ENCODE data around the gene DEPDC7. TPM values are rescaled to one million over a fixed set of nuclear protein-coding genes. Genes with fewer than 3 reads are reported as not detected.
"Not testable (repeated sequence)": the region's sequence is repeated elsewhere in the genome, so short reads cannot be mapped to it uniquely, and the experiment has no call there.

The DEPDC7 gene
- total RNA-seq (1 to 10 TPM in 3 of 9 donors, under 1 TPM in 5, not detected in 1; 0.32 to 3.6 (median 0.75) TPM), polyA plus RNA-seq (1 to 10 TPM in 1 of 3 donors, under 1 TPM in 2; 0.38 to 1.1 (median 0.67) TPM)
- long read RNA-seq, donor 1 = 0 reads
- long read RNA-seq, donor 2 = 0 reads
- long read RNA-seq, donor 3 = 0 reads
- long read RNA-seq, donor 4 = 0 reads
- long read RNA-seq, donor 5, partial matches to known transcripts = 0 of 1 reads
- long read RNA-seq, donor 5, other reads (novel, unspliced or antisense) = 0 of 1 reads
- long read RNA-seq, donor 6 = 0 reads
- long read RNA-seq, donor 7, partial matches to known transcripts = 0 of 1 reads
- long read RNA-seq, donor 7, other reads (novel, unspliced or antisense) = 0 of 1 reads
- long read RNA-seq, donor 8 = 0 reads
- long read RNA-seq, donor 9 = 0 reads
- long read RNA-seq, donor 10 = 0 reads

- no peaks in the 10 kb centered on the region for H3K9me3 ChIP-seq (replicated peaks in 1 of 3)
- peak; percentile 73 to 85 (median 78) for DNase-seq
- WGBS, 4 donors = 3 to 5% (median 4%) methylated on average over 6 to 89 of the region's 89 CpGs
- H3K4me3 ChIP-seq = peak within 1 kb of the TSS in 2 of 4 donors; percentile 30 to 76
- H3K4me1 ChIP-seq (replicated peaks in 1 of 2) = peaks cover 3 to 15% of the 10 kb centered on the region in 2 donors
- TF ChIP-seq POLR2A (IDR thresholded peaks at IDR 0.05) (no peak), CTCF (IDR thresholded peaks at IDR 0.05) (no peak)
- H3K36me3 ChIP-seq (replicated peaks in 1 of 2) = no peaks in the 10 kb centered on the region
- H3K27ac ChIP-seq = peak within 1 kb of the TSS in 1 of 5 donors; percentile 29
- intact Hi-C loops (cut with DNase I) = no loop called here
- H3K27me3 ChIP-seq = peaks cover 7% of the 10 kb centered on the region
Observed at GRCh38 chr11:33015621-33016551, at the start of gene DEPDC7. Gene DEPDC7, plus strand, starts transcription at chr11:33015878. Its CDS starts 78 bp downstream, at chr11:33015956.

DNA sequence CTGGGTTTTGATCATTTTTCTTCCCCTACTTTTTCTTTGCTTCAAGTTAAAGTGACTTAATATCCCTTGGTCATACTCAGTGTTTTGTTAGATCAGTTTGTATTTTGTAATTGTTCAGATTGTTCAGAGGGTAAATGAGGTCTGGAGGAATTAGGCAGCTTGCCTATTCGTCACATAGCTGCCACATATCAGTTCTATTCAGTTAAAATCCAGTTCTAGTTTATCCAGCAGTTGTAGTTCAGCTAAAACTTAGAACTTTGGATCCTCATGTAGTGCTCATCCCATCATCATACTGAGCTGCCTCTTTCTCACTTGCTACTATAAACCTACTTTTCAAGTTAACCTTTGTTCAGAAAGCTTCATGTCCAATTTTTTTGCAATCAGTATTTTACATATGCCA, 47.1 kb upstream of the DEPDC7 start:
- no peaks in the 10 kb centered on the region for H3K9me3 ChIP-seq (replicated peaks in 1 of 3)
- intact Hi-C loops (cut with DNase I) = no loop called here
- H3K36me3 ChIP-seq (replicated peaks in 1 of 2) = peaks cover 0 to 2% of the 10 kb centered on the region in 2 donors
- no peaks in the 10 kb centered on the region for H3K27me3 ChIP-seq
- H3K4me3 ChIP-seq = no peak overlapping the region
- DNase-seq = no peak
- WGBS, 4 donors = 58 to 84% (median 76%) methylated on average over 1 of the region's 1 CpG
- H3K4me1 ChIP-seq (replicated peaks in 1 of 2) = no peaks in the 10 kb centered on the region
- TF ChIP-seq CTCF (IDR thresholded peaks at IDR 0.05) = no peak
- TF ChIP-seq POLR2A (IDR thresholded peaks at IDR 0.05) = no peak
- no peak overlapping the region for H3K27ac ChIP-seq

DNA sequence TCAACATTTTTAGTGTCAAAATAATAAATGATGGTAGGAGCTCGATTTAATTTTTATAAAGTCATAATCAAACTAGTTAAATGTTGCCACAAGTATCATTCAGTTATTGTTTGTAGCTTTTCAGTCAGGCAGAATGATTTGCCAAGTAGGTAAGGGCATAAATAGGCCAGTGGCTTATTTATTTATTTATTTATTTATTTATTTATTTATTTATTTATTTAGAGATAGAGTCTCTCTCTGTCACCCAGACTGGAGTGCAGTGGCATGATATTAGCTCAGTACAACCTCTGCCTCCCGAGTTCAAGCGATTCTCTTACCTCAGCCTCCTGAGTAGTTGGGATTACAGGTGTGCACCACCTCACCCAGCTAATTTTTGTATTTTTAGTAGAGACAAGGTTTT, 43.4 kb upstream of the DEPDC7 start:
- H3K4me3 ChIP-seq; H3K4me1 ChIP-seq (replicated peaks in 1 of 2); H3K27me3 ChIP-seq; H3K27ac ChIP-seq; intact Hi-C loops (cut with DNase I); H3K9me3 ChIP-seq (replicated peaks in 1 of 3); DNase-seq: not testable (repeated sequence)
- 93 to 99% (median 96%) methylated on average over 3 of the region's 3 CpGs for WGBS, 4 donors
- peaks cover 0 to 14% of the 10 kb centered on the region in 2 donors for H3K36me3 ChIP-seq (replicated peaks in 1 of 2)

DNA sequence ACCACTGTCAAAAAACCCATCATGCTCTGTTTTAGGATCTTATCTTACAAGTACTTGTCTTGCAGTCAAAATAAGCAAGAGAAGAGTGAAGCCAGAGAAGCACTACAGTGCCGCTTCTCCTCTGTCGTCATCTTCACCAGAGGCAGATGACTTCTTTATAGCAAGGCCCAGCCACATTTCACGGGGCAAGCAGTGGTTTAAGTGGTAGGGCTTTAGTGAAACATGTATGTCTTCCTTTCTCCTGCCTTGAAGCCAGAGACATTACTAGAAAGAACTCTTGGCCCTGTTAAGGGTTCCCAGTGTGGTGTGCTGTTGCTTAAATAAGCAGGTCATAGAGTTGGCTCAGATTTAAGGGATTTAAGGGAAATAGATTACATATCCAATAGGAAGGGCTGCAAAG, 42.9 kb upstream of the DEPDC7 start:
- H3K27ac ChIP-seq = no peak overlapping the region

More for the DNA sequence above, 42.9 kb upstream of the DEPDC7 start:
- intact Hi-C loops (cut with DNase I) = no loop called here
- Histone ChIP-seq H3K4me1 (replicated peaks in 1 of 2) (no peaks in the 10 kb centered on the region), H3K27me3 (no peaks in the 10 kb centered on the region), H3K36me3 (replicated peaks in 1 of 2) (peaks cover 0 to 14% of the 10 kb centered on the region in 2 donors), H3K4me3 (no peak overlapping the region), H3K9me3 (replicated peaks in 1 of 3) (no peaks in the 10 kb centered on the region)
- TF ChIP-seq CTCF (IDR thresholded peaks at IDR 0.05) (no peak), POLR2A (IDR thresholded peaks at IDR 0.05) (no peak)
- 91 to 95% (median 91%) methylated on average over 3 of the region's 3 CpGs for WGBS, 4 donors
- no peak for DNase-seq
